HAP-1 (cell line): ENCODE results near the gene FAT1.

Source experiments
- DNase-seq, 2 experiments: peaks; one replicate each; pipeline ENCODE4 v3.0.0-alpha.2; 2016 to 2020; ENCODE audit warnings: low spot score in 2 of 2
- H3K27me3 ChIP-seq: fragments of 250-450 bp; sonication (Bioruptor Pico); 2 replicates; pipeline ENCODE4 v1.5.1; 2020; ENCODE audit warnings: low read depth, mild to moderate bottlenecking, moderate library complexity
- H3K36me3 ChIP-seq: fragments of 250-450 bp; sonication (Bioruptor Pico); replicated peaks from 2 replicates; pipeline ENCODE4 v1.5.1; 2020; ENCODE audit warnings: mild to moderate bottlenecking
- H3K4me1 ChIP-seq: fragments of 250-450 bp; sonication (Bioruptor Pico); 2 replicates; pipeline ENCODE4 v1.5.1; 2020; ENCODE audit warnings: mild to moderate bottlenecking
- H3K4me3 ChIP-seq: fragments of 250-450 bp; sonication (Bioruptor Pico); 2 replicates; pipeline ENCODE4 v1.5.1; 2020; ENCODE audit warnings: mild to moderate bottlenecking, moderate library complexity
- H3K9me3 ChIP-seq: fragments of 250-450 bp; sonication (Bioruptor Pico); 2 replicates; pipeline ENCODE4 v1.5.1; 2020; ENCODE audit warnings: mild to moderate bottlenecking, moderate library complexity
- in situ Hi-C: fragments of 300-500 bp; cut with MboI; formaldehyde crosslinking; loops from 3 replicates; pipeline ENCODE4 v1.14.3; 2020; ENCODE audit warnings: low sequenced_read_pairs, inconsistent platforms, mixed read lengths

Gene FAT1

DNA sequence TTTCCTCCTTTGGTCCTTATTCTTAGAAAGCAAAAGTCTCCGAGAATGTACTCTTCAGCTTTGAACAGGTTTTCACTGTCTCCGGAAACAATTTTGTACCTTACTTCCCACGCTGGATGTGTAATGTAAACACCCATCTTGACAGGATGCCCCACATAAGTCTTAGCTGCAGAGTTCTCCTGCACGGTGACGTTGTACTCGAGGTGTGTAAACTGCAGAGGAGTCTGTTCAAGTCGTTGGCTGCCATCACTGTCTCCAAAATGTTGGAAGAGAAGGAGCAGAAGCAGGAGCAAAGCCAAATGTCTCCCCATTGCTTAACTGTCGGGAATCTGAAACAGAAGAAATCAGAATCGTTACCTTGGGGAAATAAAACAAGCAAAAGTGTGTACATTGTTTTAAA lies 14.1 kb downstream of the FAT1 start:
- no peaks in the 10 kb centered on the region for H3K9me3 ChIP-seq
- no peak overlapping the region for H3K4me3 ChIP-seq
- in situ Hi-C loops = no loop called here
- peaks cover 2% of the 10 kb centered on the region; the same call in 1 of the 2 replicates for H3K4me1 ChIP-seq
- peaks cover 47% of the 10 kb centered on the region for H3K36me3 ChIP-seq
- DNase-seq = no peak
- H3K27me3 ChIP-seq = no peaks in the 10 kb centered on the region

DNA sequence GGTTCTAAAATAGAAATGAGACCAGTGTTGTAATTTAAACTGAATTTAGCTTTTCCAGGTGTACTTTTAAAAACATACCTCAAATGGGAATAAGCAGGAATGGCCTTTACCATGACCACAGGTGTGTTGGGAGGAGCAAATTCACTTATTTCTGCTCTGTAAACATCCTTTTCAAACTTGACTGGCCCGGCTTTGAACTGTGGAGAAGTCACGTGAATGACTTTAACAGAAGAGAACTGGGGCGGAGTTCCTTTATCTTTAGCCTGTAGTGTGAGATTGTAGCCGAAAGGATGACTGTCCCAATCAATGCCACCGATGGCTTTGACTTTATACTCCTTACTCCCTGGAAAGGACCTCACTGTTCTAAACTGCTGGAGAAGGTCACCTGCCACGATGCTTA lies 15.1 kb downstream of the FAT1 start:
- Histone ChIP-seq H3K9me3 (no peaks in the 10 kb centered on the region), H3K27me3 (no peaks in the 10 kb centered on the region), H3K4me1 (peaks cover 2% of the 10 kb centered on the region; the same call in 1 of the 2 replicates), H3K4me3 (no peak overlapping the region), H3K36me3 (peaks cover 47% of the 10 kb centered on the region)
- in situ Hi-C loops = no loop called here
- DNase-seq = no peak

DNA sequence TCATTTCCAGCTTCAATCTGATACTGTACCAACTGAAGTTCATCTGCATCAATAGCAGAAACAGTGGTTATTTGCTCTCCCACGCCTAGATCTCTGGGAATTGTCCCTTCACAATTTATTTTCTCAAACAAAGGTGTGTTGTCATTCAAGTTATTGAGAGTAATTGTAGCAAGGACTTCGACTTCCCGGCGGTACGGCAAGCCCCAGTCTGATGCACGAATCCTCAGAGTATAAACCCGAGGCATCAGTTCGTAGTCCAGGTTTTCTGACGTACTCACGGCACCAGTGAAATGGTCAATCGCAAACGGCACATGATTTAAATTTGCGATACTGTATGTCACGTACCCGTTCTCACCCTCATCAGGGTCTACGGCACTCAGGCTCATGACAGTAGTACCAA lies 15.7 kb downstream of the FAT1 start:
- in situ Hi-C loops = no loop called here
- H3K4me3 ChIP-seq = no peak overlapping the region
- no peaks in the 10 kb centered on the region for H3K9me3 ChIP-seq
- no peak for DNase-seq
- peaks cover 47% of the 10 kb centered on the region for H3K36me3 ChIP-seq
- H3K27me3 ChIP-seq = no peaks in the 10 kb centered on the region
- peaks cover 5% of the 10 kb centered on the region for H3K4me1 ChIP-seq

DNA sequence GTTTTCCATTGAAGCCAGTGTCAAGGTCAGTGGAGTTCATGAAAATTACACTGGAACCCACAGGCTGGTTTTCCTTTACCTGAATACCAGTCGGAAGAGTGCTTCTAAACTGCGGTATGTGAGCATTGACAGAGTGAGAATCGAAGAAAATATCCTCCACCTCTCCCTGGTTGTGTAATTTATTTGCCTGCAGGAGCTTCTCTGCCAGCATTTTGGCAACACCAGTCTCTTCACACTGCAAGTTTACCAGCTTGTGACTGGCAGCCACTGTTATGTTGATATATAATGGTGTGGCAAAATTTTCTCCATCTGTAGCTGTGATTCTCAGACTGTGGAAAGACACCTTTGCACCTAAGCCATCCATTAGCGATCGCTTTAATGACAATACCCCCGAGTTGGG lies 16.1 kb downstream of the FAT1 start:
- Histone ChIP-seq H3K4me3 (no peak overlapping the region), H3K36me3 (peaks cover 47% of the 10 kb centered on the region), H3K27me3 (no peaks in the 10 kb centered on the region), H3K4me1 (peaks cover 9% of the 10 kb centered on the region), H3K9me3 (no peaks in the 10 kb centered on the region)
- no peak for DNase-seq
- in situ Hi-C loops = no loop called here

DNA sequence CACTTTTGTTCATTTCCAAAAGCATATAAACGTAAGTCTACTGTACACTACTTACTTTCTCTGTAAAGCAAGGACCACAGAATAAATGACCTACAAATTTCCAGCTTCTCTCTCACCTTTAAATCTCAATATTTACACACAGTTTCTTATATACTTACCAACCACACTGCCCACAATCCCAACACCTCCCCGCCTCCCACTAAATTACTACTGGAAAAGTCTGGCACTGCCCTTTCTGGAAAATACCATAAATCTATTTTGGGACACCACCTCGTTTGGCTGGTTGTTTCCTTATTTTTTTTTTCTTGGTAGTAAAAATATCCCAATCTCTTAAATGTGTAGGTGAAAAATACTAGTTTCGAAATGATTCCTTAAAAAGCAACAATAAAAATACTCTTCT lies 19.6 kb downstream of the FAT1 start:
- H3K27me3 ChIP-seq = no peaks in the 10 kb centered on the region
- peaks cover 49% of the 10 kb centered on the region for H3K36me3 ChIP-seq
- in situ Hi-C loops = no loop called here
- no peak for DNase-seq
- peaks cover 30% of the 10 kb centered on the region for H3K4me1 ChIP-seq
- no peaks in the 10 kb centered on the region for H3K9me3 ChIP-seq
- H3K4me3 ChIP-seq = no peak overlapping the region

DNA sequence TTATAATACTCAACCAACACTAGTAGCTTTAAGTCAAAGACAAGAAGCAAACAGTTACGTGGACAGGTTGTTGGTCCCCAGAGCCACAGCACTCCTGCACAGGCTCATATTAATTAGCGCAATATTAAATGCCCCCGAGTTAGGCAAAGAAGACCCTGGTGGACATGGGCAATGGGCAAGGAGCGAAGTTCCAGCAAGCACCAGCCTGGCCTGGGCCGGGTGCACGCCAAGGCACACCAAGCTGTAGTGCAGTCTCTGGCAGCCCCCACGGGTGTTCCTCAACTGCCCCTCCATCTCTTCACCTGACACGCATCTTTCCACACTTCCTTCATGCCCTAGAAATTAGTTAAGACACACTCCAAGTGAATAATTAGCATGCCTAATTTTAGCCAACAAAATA lies 20.1 kb downstream of the FAT1 start:
- Histone ChIP-seq H3K9me3 (no peaks in the 10 kb centered on the region), H3K4me3 (no peak overlapping the region), H3K4me1 (peaks cover 30% of the 10 kb centered on the region), H3K36me3 (peaks cover 43% of the 10 kb centered on the region), H3K27me3 (no peaks in the 10 kb centered on the region)
- in situ Hi-C loops = no loop called here
- DNase-seq = no peak

DNA sequence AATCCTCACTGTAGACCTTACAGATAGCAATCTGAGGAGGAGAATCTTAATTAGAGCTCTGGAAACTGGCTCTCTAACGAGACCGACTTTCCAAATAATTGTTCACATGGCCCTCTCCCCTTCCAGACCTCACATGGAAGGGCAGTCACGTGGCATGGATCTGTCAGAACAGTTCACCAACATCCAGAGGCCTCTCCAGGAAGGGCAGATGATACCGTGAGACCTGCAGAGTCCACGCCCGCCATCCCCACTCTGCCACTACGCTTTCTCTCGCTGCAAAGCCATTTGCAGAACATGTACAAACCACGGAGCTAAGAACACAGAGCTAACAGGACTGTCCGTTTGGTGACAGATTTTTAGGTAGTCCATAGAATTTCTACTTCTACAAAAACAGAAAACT lies 20.7 kb downstream of the FAT1 start:
- Histone ChIP-seq H3K4me1 (peaks cover 30% of the 10 kb centered on the region), H3K27me3 (no peaks in the 10 kb centered on the region), H3K36me3 (peaks cover 38% of the 10 kb centered on the region), H3K4me3 (no peak overlapping the region), H3K9me3 (no peaks in the 10 kb centered on the region)
- in situ Hi-C loops = no loop called here
- no peak for DNase-seq

DNA sequence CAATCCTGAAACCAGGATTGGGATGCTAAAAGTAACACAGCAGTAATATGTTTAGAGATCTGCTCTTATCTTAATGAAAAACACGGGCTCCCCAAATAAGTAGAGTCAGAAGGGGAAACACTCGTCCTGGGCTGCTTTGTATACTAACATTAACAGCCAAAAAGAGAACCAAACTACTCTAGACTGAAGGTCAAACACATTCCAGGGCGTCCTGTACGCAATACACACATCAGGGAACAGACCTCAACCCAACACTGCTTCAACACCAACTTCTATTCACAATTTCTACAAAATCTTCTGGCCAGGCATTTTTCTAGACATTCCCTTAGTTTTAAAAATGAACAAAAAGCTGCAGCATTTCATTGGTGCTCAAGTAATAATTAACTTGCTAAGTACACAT lies 21.4 kb downstream of the FAT1 start:
- DNase-seq = no peak
- Histone ChIP-seq H3K27me3 (no peaks in the 10 kb centered on the region), H3K4me1 (peaks cover 30% of the 10 kb centered on the region), H3K9me3 (no peaks in the 10 kb centered on the region), H3K36me3 (peaks cover 31% of the 10 kb centered on the region), H3K4me3 (no peak overlapping the region)
- in situ Hi-C loops = no loop called here

DNA sequence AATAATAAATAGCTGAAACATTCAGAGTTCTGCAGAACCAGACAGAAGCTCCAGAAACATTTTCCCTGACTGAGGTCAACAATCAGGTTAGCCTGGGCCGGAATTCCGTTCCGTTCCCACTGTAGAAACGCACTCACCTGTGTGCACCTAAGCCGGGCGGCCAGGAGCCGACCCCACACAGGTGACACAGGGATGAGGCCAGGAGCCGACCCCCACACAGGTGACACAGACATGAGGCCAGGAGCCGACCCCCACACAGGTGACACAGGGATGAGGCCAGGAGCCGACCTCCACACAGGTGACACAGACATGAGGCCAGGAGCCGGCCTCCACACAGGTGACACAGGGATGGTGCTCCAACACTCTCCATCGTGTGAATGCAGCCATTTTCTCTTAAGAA lies 21.9 kb downstream of the FAT1 start:
- Histone ChIP-seq H3K36me3 (peaks cover 26% of the 10 kb centered on the region), H3K9me3 (no peaks in the 10 kb centered on the region), H3K4me3 (no peak overlapping the region), H3K27me3 (no peaks in the 10 kb centered on the region), H3K4me1 (peaks cover 30% of the 10 kb centered on the region)
- DNase-seq = no peak
- in situ Hi-C loops = no loop called here

DNA sequence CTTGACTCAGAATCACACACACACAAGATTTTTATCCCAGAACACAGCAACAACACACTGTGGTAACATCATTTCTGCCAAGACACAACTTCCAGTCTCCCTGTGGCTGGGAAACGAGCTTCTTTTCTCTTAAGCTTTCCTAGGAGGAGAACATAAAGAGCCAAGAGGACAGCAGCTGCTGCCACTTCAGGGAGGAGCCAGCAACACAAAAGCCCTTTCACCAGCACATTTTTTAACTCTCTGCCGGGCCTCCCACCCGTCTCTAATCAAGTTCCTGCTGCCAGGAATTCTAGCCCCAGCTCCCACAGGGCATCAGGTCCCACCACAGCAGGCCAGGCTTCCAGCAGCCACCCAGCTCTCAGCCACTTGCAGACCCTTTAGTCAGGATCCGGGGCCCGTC lies 22.4 kb downstream of the FAT1 start:
- Histone ChIP-seq H3K4me1 (peaks cover 30% of the 10 kb centered on the region), H3K4me3 (no peak overlapping the region), H3K9me3 (no peaks in the 10 kb centered on the region), H3K36me3 (peaks cover 21% of the 10 kb centered on the region), H3K27me3 (no peaks in the 10 kb centered on the region)
- in situ Hi-C loops = no loop called here
- peak; percentile 68 to 73 for DNase-seq

DNA sequence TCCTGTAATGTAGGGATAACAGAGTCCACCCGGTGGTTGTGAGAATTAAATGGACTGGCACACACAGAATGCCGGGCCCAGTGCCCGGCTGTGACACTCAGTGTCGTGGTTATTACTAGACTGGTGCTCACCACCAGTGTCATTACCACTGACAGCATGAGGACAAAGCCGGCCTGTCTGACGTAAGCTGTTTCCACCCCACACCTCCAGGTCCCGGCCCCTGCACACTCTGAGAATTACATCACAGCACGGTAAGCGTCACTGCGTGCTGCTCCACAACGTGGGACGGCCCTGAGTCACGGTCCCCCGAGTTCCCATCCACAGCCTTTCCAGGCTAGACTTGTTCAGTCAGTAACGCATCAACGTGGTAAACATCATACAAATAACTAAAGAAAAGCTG lies 22.9 kb downstream of the FAT1 start:
- in situ Hi-C loops = no loop called here
- Histone ChIP-seq H3K27me3 (no peaks in the 10 kb centered on the region), H3K36me3 (peaks cover 16% of the 10 kb centered on the region), H3K4me3 (no peak overlapping the region), H3K9me3 (no peaks in the 10 kb centered on the region), H3K4me1 (peaks cover 30% of the 10 kb centered on the region)
- DNase-seq = no peak

DNA sequence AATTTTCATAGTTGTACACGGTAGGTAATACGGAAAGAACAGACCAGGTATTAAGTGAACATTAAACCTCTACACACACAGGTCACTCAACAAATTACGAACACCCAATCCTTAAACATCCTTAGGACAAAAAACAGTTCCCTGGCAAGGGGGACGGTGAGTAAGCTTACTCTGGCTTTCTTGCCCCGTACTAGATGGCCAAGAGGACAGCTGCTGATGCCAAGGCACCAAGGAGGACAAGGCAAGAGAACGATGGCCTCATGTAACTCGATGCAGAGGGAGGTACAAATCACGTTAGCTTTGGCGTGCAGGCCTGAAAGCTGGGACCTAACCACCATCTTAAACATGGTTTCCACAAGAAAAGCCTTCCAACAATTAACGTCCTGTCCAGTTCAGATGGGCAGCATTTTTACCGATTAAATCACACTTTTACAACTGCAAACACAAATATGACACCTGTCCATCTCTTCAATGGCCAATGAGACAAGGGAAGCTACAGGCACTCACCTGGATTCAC lies 23.7 kb downstream of the FAT1 start:
- no peak for DNase-seq
- Histone ChIP-seq H3K9me3 (no peaks in the 10 kb centered on the region), H3K36me3 (peaks cover 8% of the 10 kb centered on the region), H3K4me1 (peaks cover 30% of the 10 kb centered on the region), H3K4me3 (no peak overlapping the region), H3K27me3 (no peaks in the 10 kb centered on the region)
- in situ Hi-C loops = no loop called here

DNA sequence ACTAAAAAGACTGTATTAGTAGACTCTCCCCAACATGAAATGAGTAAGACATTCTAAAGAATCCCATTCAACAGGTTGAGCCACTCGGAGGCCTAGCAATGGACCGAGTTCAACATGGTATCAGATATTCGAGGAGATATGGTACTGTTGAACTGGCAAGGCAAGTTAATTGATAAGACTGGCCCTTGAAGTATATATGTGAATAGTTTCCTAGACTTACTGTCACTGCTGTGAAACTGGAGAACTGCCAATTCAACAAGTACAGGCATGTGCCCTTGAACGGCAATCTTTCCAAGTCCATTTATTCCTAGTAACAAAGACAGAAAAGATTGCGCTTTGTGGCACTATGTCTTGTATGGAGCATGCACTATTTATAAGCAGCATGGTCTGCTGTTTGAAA lies 24.4 kb downstream of the FAT1 start:
- no peak overlapping the region for H3K4me3 ChIP-seq
- DNase-seq = peak; percentile 26 to 46
- in situ Hi-C loops = no loop called here
- H3K36me3 ChIP-seq = peaks cover 8% of the 10 kb centered on the region
- peaks cover 30% of the 10 kb centered on the region for H3K4me1 ChIP-seq
- no peaks in the 10 kb centered on the region for H3K9me3 ChIP-seq
- H3K27me3 ChIP-seq = no peaks in the 10 kb centered on the region

DNA sequence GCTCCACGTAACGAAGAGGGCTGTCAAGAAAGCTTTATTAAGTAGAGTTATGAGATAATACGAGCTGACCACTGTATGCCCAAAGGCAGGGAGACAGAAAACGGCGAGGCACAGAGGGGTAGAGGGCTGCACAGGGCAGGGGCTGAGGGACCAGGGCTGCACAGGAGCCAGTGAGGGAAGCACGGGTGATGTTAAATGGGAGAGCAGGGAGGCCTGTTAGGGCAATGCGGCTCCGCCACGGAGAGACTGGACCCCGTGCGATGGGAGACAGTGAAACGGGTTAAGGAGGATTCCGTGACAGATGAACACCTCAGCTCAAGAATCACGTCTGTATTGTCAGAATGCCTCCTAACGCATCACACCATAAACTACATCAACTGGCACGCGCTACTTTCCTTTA lies 25.1 kb downstream of the FAT1 start:
- DNase-seq = no peak
- H3K4me1 ChIP-seq = peaks cover 30% of the 10 kb centered on the region
- in situ Hi-C loops = no loop called here
- H3K36me3 ChIP-seq = peaks cover 8% of the 10 kb centered on the region
- H3K27me3 ChIP-seq = no peaks in the 10 kb centered on the region
- H3K9me3 ChIP-seq = no peaks in the 10 kb centered on the region
- H3K4me3 ChIP-seq = no peak overlapping the region

DNA sequence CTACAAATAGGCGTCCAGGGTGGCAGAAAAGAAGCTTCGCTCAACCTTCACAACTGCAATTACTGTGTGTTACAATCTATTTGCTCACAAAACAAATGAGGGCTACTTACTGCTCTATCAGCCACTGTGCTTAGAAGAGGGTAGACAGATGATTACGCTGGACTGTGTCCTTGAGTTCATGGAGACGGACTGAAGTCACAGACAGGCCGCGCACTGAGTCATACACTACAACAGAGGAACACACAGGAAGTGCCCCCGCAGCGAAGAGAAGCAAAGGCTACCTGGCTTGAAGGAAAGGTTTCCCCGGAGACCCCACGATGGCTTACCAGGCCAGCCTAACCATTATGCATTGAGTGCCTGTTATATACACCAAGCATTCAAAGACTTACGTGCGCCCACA lies 25.6 kb downstream of the FAT1 start:
- Histone ChIP-seq H3K4me1 (peaks cover 28% of the 10 kb centered on the region), H3K27me3 (no peaks in the 10 kb centered on the region), H3K4me3 (no peak overlapping the region), H3K9me3 (no peaks in the 10 kb centered on the region), H3K36me3 (peaks cover 8% of the 10 kb centered on the region)
- in situ Hi-C loops = no loop called here
- DNase-seq = no peak
